DMS53 treated with DMSO at 0.1 percent for 48 hours (cell line): ENCODE data around the gene SLC14A1.
A peak's percentile ranks its signal among the peaks of the same experiment; 100 is the strongest.

Experiments used
- DNase-seq: peaks from one replicate; lab custom pipeline; 2025; ENCODE audit not compliant: unreplicated experiment; lab: John Stamatoyannopoulos, UW

Gene SLC14A1

GRCh38 chr18:45723567-45724355 is at the start of gene SLC14A1:
Gene SLC14A1 (plus strand): TSS chr18:45724181. CDS start chr18:45730321, 6,140 bp downstream.
- DNase-seq = no peak

- DNase-seq = no peak
Measured at GRCh38 chr18:45677276-45677807, 46.6 kb upstream of the SLC14A1 start.

GRCh38 chr18:45678441-45678840 is 45.5 kb upstream of the SLC14A1 start:
- DNase-seq = no peak

- no peak for DNase-seq
Measured at GRCh38 chr18:45678850-45679249, 45.1 kb upstream of the SLC14A1 start.

- no peak for DNase-seq
Measured at GRCh38 chr18:45680066-45680690, 43.8 kb upstream of the SLC14A1 start.

- no peak for DNase-seq
Measured at GRCh38 chr18:45682181-45682580, 41.8 kb upstream of the SLC14A1 start.

- DNase-seq = no peak
Measured at GRCh38 chr18:45684341-45685115, 39.5 kb upstream of the SLC14A1 start.

GRCh38 chr18:45686891-45687611 is 36.9 kb upstream of the SLC14A1 start:
- DNase-seq = peak; percentile 13

- no peak for DNase-seq
Measured at GRCh38 chr18:45687621-45688020, 36.4 kb upstream of the SLC14A1 start.

- DNase-seq = no peak
Measured at GRCh38 chr18:45688113-45688512, 35.9 kb upstream of the SLC14A1 start.

- no peak for DNase-seq
Measured at GRCh38 chr18:45688833-45689232, 35.1 kb upstream of the SLC14A1 start.

GRCh38 chr18:45689396-45689795 is 34.6 kb upstream of the SLC14A1 start:
- no peak for DNase-seq

- peak; percentile 83 for DNase-seq
Measured at GRCh38 chr18:45690975-45691815, 32.8 kb upstream of the SLC14A1 start.

GRCh38 chr18:45691816-45692179 is 32.2 kb upstream of the SLC14A1 start:
- no peak for DNase-seq

- DNase-seq = no peak
Measured at GRCh38 chr18:45702708-45703265, 21.2 kb upstream of the SLC14A1 start.

- no peak for DNase-seq
Measured at GRCh38 chr18:45708831-45709230, 15.2 kb upstream of the SLC14A1 start.

GRCh38 chr18:45712061-45712460 is 11.9 kb upstream of the SLC14A1 start:
- no peak for DNase-seq

- no peak for DNase-seq
Measured at GRCh38 chr18:45713239-45713638, 10.7 kb upstream of the SLC14A1 start.

GRCh38 chr18:45715212-45715780 is 8.7 kb upstream of the SLC14A1 start:
- no peak for DNase-seq
